ENCODE measurements around the gene THNSL1. TPM values are rescaled to one million over a fixed set of nuclear protein-coding genes. Genes with fewer than 3 reads are reported as not detected.

THNSL1 gene
- total RNA-seq, 1 donor from 2014 or later = 3.2 TPM

- DNase-seq (ENCODE audit: low read depth) = no peak
- no peaks in the 10 kb centered on the region for H3K36me3 ChIP-seq (ENCODE audit: control insufficient read depth, insufficient read depth, low read length)
- H3K27me3 ChIP-seq (ENCODE audit: control insufficient read depth, insufficient read depth, low read length) = no peaks in the 10 kb centered on the region
- no peak overlapping the region for H3K4me3 ChIP-seq (ENCODE audit: low read depth, low read length)
- TF ChIP-seq CTCF (IDR thresholded peaks at IDR 0.05; ENCODE audit: insufficient read depth, low read length, poor library complexity, severe bottlenecking) = no peak
Observed at GRCh38 chr10:24983130-24983529, 33.3 kb upstream of the THNSL1 start.

GRCh38 chr10:24983946-24984345 lies 32.5 kb upstream of the THNSL1 start:
- Histone ChIP-seq H3K27me3 (ENCODE audit: control insufficient read depth, insufficient read depth, low read length) (no peaks in the 10 kb centered on the region), H3K36me3 (ENCODE audit: control insufficient read depth, insufficient read depth, low read length) (no peaks in the 10 kb centered on the region), H3K4me3 (ENCODE audit: low read depth, low read length) (no peak overlapping the region)
- DNase-seq (ENCODE audit: low read depth) = no peak
- no peak for TF ChIP-seq CTCF (IDR thresholded peaks at IDR 0.05; ENCODE audit: insufficient read depth, low read length, poor library complexity, severe bottlenecking)

GRCh38 chr10:24984906-24985305 lies 31.5 kb upstream of the THNSL1 start:
- DNase-seq (ENCODE audit: low read depth) = no peak
- no peak overlapping the region for H3K4me3 ChIP-seq (ENCODE audit: low read depth, low read length)
- TF ChIP-seq CTCF (IDR thresholded peaks at IDR 0.05; ENCODE audit: insufficient read depth, low read length, poor library complexity, severe bottlenecking) = no peak
- H3K27me3 ChIP-seq (ENCODE audit: control insufficient read depth, insufficient read depth, low read length) = no peaks in the 10 kb centered on the region
- H3K36me3 ChIP-seq (ENCODE audit: control insufficient read depth, insufficient read depth, low read length) = no peaks in the 10 kb centered on the region

- Histone ChIP-seq H3K4me3 (ENCODE audit: low read depth, low read length) (no peak overlapping the region), H3K36me3 (ENCODE audit: control insufficient read depth, insufficient read depth, low read length) (no peaks in the 10 kb centered on the region), H3K27me3 (ENCODE audit: control insufficient read depth, insufficient read depth, low read length) (no peaks in the 10 kb centered on the region)
- DNase-seq (ENCODE audit: low read depth) = no peak
- TF ChIP-seq CTCF (IDR thresholded peaks at IDR 0.05; ENCODE audit: insufficient read depth, low read length, poor library complexity, severe bottlenecking) = no peak
Observed at GRCh38 chr10:24988831-24989640, 27.4 kb upstream of the THNSL1 start.

- H3K27me3 ChIP-seq (ENCODE audit: control insufficient read depth, insufficient read depth, low read length) = no peaks in the 10 kb centered on the region
- H3K4me3 ChIP-seq (ENCODE audit: low read depth, low read length) = no peak overlapping the region
- H3K36me3 ChIP-seq (ENCODE audit: control insufficient read depth, insufficient read depth, low read length) = no peaks in the 10 kb centered on the region
- DNase-seq (ENCODE audit: low read depth) = no peak
- TF ChIP-seq CTCF (IDR thresholded peaks at IDR 0.05; ENCODE audit: insufficient read depth, low read length, poor library complexity, severe bottlenecking) = no peak
Observed at GRCh38 chr10:24989867-24990266, 26.5 kb upstream of the THNSL1 start.

- Histone ChIP-seq H3K27me3 (ENCODE audit: control insufficient read depth, insufficient read depth, low read length) (no peaks in the 10 kb centered on the region), H3K4me3 (ENCODE audit: low read depth, low read length) (no peak overlapping the region), H3K36me3 (ENCODE audit: control insufficient read depth, insufficient read depth, low read length) (no peaks in the 10 kb centered on the region)
- no peak for TF ChIP-seq CTCF (IDR thresholded peaks at IDR 0.05; ENCODE audit: insufficient read depth, low read length, poor library complexity, severe bottlenecking)
- DNase-seq (ENCODE audit: low read depth) = no peak
Observed at GRCh38 chr10:24991298-24991697, 25.1 kb upstream of the THNSL1 start.
